GM21529 (cell line): ENCODE data around the gene IL7R.

Source experiments
- ATAC-seq: cut with Tn5 transposase; IDR thresholded peaks from one replicate; pipeline ENCODE4 v1.9.1; 2021; ENCODE audit not compliant: unreplicated experiment

Gene IL7R

GRCh38 chr5:35903631-35904203 lies 47.0 kb downstream of the IL7R start:
- no peak for ATAC-seq

GRCh38 chr5:35904443-35905132 lies 47.9 kb downstream of the IL7R start:
- ATAC-seq: peak; percentile 59

GRCh38 chr5:35908228-35908627 lies 51.5 kb downstream of the IL7R start:
- ATAC-seq: no peak

GRCh38 chr5:35908814-35909213 lies 52.1 kb downstream of the IL7R start:
- ATAC-seq: no peak

GRCh38 chr5:35919191-35919590 lies 62.5 kb downstream of the IL7R start:
- no peak for ATAC-seq

- ATAC-seq: no peak
Measured at GRCh38 chr5:35920890-35921289, 64.2 kb downstream of the IL7R start.

- ATAC-seq: no peak
Measured at GRCh38 chr5:35921930-35922329, 65.2 kb downstream of the IL7R start.

GRCh38 chr5:35922468-35922867 lies 65.8 kb downstream of the IL7R start:
- ATAC-seq: no peak

- ATAC-seq: no peak
Measured at GRCh38 chr5:35924122-35924949, 67.6 kb downstream of the IL7R start.

GRCh38 chr5:35924950-35925722 lies 68.4 kb downstream of the IL7R start:
- peak; percentile 70 for ATAC-seq

GRCh38 chr5:35926389-35927051 lies 69.8 kb downstream of the IL7R start:
- peak; percentile 66 for ATAC-seq
